Hematopoietic multipotent progenitor cell treated with erythropoietin and hydrocortisone succinate and interleukin-3 and kit ligand, for 8 days (in vitro differentiated cells): ENCODE measurements around the gene WDR5.

Source experiments
- DNase-seq: peaks from one replicate; pipeline ENCODE4 v3.0.0-alpha.2; 2015

Gene WDR5

DNA sequence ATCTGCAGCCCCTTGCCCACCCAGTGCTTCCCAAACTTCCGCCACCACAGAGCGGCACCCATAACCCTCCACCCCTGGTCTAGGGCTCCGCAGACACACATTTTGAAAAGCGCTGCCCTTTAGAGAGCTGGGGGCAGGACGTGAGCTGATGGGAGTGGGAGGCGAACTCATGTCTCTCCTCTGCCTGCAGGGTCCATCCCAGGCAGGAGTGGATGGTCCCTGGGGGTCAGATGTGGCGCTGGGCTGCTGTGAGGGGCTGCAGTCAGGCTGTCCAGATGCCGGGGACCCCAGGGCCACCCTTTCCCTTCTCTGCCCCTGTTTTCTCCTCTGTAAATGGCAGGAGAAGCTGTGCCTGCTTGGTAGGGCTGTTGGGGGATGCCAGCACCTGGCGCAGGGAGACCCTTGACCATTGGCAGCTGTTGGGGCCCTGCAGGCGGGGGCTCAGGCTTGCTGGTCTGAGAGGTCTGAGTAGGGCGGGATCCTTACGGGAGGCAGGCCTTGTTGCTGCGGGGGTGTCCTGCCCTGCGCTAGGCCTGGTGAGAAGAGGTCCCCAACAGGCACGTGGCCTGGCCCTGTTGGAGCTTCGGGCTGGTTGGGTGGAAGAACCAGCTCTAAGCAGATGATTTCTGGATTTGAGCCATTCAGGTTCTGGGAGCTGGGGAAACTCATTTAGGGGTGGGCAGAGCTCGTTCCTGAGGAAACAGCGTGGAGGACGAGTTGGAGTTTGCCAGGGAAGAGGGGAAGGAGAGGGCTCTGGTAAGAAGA is 38.8 kb downstream of the WDR5 start:
- no peak for DNase-seq

GRCh38 chr9:134175291-134175807 is 39.5 kb downstream of the WDR5 start:
- DNase-seq: no peak

DNA sequence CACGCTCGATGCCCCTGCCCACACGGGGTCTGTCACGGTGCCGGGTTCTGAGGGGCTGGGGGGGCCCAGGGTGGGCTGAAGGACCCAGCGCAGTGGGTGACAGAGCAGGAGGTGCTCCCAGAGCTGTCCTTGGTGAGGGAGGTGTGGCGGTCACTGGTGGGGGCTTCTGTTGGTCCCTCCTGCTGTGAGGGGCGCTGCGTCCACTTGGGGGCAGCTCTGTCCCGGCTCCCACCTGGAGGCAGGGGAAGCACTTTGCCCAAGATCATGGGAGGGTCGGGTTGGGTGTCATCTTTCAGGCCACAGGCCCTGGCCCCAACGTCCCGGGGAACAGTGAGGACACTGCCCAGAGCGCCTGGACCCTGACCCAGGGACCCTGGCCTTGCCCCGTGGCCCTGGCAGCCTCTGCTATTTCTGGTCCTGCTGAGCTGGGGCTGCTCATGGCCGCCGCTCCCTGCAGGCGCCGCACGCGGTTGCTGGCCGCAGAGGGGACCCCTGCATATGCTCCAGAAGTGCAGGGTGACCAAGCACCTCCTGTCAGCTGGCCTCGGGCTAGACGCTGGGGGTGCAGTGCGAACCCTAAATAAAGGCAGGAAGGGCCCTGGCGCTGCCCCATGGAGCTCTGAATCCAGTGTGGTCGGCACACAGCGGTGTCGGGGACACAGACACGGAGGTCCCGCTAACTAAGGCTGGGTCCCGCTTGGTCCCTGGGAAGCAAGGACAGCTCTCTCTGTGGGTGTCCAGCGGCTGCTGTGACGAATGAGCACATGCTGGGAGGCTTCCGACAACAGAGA is 40.1 kb downstream of the WDR5 start:
- DNase-seq: no peak

DNA sequence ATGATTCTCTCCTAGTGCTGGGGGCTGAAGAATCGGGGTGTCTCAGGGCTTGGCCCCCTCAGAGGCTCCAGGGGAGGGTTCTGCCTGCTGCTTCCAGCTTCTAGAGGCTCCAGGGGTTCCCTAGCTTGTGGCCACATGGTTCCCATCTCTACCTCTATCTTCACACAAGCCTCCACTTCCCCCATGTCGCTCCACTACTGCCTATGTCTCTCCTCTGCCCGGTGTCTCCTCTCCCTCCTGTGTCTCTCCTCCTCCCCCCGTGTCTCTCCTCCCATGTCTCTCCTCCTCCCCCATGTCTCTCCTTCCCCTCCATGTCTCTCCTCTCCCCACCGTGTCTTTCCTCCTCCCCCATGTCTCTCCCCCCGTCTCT is 40.7 kb downstream of the WDR5 start:
- no peak for DNase-seq

GRCh38 chr9:134177186-134177585 is 41.3 kb downstream of the WDR5 start:
- DNase-seq: no peak

DNA sequence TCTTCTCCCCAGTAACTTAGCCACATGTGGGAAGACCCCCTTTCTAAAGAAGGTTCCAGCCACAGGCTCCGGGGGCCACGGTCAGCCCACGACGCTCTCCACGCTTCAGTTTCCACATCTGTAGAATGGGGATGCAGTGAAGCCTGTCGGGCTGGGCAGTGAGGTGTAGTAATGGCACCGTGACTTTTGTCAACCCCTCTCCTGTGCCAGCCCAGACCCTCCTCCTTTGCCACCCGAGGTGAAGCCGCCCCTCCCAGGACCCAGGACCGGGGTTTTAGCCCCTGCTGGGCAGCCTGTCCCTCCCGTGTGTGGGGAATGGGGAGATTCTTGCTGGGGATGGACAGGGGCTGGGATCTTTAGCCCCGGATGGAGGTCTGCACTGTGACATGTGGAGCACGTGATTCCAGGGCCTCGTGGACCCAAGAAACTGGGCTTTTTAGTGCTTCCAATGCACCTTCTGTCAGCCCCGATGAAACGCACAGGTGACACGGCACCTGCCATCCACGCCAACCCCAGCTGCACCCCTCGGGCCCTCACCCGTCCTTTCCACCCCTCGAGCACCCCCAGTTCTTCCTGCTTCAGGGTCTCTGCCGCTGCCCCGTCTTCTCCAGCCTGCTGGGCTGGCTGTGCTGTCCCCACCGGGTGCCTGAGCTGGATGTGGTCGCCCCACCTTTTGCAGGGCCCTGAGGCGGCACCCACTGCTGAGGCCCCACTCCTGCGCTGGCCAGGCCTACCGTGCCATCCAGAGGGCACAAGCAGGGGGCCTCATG is 41.9 kb downstream of the WDR5 start:
- no peak for DNase-seq

DNA sequence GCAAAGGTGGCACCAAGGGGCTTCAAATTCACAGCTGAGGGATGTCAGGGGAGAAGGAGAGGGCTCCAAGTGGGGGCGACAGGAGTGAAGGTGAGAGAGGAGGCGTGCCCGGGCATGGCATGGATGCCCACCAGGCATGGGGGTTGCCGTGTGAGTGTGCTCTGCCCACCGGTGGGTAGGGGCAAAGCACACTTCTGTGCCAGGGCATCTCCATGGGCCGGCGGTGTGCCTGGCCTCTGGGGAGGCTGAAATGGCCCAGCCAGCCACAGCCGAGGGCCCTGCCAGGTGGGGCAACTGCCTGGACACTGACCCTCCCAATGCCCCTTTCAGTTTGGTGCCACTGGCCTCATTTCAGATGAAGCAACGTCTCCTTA is 42.5 kb downstream of the WDR5 start:
- DNase-seq: no peak

- no peak for DNase-seq
These were observed 43.1 kb downstream of the WDR5 start for GRCh38 chr9:134178768-134179551.

- DNase-seq: no peak
These were observed 43.7 kb downstream of the WDR5 start for GRCh38 chr9:134179595-134179917.

DNA sequence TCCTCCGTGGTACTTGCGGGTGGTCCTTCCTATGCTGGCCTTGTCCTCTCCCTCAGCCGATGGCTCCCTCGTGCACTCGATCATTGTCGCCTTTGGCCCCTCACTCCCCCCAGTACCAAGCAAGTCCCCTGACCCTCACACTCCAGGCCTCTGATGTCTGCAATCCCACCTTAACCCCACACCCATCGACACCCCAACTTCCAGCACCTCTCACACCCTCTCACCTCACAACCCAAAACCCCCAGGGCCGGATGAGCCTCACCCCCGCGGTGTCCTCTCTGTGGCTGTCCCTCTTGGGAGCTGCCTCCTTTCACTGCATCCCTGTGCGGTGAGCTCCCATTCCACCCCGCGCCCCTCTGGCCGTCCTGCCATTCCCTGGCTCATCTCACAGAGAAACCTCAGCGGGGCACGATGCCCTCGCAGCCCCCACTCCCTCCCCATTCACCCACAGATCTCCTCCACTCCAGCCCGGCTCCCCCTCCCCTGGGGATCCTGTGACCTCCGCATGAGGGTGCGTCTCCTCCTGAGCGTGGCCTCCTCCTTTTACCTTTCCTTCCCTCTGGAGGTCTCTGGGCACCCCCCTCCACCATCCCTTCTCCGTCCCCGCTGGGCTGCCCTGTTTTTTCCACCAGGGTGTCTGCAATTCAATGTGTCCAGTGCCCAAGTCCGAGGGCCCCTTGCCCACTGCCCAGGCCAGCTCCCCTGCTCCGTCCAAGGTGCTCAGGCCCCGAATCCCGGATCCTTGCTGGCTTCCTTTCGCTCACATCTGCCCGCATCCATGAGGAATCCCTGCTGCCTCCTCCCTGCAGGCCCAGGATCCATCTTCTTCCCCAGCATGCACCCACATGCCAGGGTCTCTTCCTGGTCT is 44.3 kb downstream of the WDR5 start:
- no peak for DNase-seq

DNA sequence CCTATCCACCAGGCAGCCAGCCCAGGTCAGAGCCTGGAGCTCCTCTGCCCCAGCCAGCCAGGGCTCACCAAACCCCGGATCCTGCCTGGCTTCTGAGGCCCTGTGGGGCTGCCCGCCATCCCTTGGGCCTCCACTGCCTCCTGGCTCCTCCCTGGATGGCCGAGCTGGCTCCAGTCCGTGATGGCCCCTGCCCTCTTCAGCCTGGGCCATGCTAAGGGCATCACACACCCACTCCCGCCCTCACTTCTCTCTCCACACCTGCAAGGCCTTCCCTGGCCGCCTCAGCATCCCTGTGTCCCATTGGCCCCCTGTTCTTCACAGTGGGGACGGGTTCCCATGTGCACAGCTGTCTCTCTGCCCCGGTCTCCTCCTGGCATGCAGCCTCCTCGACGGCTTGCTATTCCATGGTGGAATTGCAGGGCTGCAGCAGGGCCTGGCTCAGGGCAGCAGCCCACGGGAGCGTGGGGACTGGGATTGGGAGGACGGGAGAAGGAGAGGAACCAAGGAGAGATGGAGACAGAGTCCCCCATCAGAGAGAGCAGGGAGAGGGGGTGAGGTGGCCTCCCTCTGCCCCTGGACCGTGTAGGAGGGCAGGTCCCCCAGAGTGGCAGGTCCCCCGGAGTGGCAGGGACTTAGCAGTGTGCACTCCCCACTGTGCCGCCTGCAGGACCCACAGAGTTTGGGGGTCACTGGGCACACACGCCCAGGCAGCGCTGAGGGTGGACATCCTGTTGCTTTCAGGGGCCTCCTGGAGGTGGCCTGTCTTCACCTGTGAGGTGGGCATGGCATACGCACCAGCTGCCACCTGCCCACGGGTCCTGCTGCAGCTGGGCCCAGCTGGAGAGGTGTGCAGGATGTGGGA is 45.1 kb downstream of the WDR5 start:
- DNase-seq: no peak

DNA sequence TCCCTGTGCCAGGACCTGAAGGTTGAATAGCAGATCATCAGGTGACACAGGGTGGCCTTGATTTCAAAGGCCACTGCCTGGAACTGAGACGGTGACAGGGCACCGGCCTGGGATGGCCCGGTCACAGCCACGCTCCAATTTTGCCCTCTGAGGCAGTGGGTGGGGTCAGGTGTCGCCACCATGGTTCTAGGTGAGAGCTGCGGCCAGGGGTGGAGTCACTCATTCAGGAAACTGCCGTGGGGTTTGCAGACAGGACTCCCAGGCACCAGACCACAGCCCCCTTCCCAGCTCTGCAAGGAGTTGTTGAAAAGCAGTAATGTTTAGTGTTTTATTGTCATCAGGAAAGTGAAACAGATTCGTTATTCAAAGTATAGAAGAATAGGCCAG is 45.8 kb downstream of the WDR5 start:
- no peak for DNase-seq

- DNase-seq: no peak
These were observed 46.7 kb downstream of the WDR5 start for GRCh38 chr9:134182554-134183085.

- no peak for DNase-seq
These were observed 49.7 kb downstream of the WDR5 start for GRCh38 chr9:134185536-134186011.

GRCh38 chr9:134186471-134187109 is 50.7 kb downstream of the WDR5 start:
- no peak for DNase-seq

- no peak for DNase-seq
These were observed 51.2 kb downstream of the WDR5 start for GRCh38 chr9:134187110-134187531.

DNA sequence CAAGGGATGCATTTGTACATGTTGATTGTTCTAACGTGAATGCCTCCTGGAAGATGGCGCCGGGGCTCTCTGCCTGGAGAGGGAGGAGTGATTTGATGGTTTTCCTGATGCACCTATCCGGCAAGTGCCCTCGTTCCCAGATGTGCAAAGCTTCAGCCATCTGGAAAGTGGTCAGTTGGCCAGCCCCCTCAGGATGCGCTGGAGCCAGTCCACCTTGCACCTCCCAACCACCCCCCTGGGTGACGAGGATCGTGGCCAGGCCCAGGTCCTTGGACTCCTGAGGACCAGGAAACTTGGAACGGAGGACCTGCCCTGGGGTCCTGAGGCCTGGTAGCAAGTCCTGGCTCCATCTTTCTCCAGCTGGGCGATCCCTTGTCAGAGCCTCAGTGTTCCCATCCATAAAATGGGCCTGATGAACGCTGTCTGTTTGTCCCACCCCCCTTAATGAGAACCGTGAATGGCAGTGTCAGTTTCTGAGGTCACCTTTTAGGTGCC is 52.1 kb downstream of the WDR5 start:
- no peak for DNase-seq

DNA sequence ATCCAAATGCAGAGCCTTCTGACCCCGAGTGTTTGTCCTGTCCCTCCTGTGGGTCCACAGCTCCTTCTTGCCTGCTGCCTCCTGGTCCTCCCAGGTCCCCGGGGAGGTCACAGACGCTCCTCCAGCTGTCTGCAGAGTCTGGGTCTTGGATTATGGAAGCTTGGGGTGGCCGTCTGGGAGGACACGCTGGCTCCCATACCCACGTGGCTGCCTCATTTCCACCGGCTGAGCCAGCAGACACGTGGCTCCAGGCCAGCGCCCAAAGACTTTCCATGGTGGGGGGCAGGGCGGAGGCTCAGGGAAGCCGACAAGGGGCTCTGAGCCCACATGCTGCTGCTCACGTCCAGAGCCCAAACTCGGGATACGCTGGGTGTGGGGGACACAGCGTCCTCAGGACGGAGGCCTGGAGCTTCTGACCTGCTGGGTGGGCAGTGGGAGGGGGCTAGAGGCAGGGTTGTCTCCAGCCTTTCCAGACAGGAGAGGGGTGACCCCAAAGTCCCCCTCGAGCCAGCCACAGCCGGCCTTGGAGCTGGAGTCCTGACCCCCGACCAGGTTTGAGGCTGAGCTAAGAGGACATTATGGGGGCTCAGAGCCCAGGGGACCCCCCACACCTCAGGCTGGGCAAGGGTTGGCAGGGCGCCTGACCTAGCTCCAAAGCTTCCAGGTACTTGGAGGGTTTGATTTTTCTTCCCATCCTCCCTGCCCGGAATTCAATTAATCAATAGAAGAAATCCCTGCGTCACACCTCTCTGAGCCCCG is 52.7 kb downstream of the WDR5 start:
- no peak for DNase-seq

DNA sequence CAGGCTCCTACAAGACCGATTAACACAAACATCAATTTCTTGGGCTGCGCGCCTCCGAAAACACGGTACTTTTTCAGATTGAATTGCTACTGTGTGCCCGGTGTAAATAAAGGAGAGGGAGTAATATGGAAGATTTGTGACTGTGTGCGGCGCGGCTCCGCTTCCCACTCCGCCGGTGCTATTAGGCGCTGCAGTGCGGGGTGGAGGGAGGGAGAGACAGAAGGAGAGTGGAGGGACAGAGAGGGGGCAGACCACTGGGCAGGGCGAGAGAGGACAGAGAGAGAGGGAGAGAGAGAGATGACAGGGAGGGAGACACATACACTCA is 53.2 kb downstream of the WDR5 start:
- no peak for DNase-seq
